Panc1 (cell line): ENCODE measurements around the gene FLT1. TPM values are rescaled to one million over a fixed set of nuclear protein-coding genes. Genes with fewer than 3 reads are reported as not detected.

ENCODE experiments used
- ATAC-seq: fragments of 200-7000 bp; cut with Tn5 transposase; 2 replicates; pipeline ENCODE4 v1.9.1; 2020; ENCODE audit warnings: mild to moderate bottlenecking, moderate library complexity
- BruUV-seq: library from RNA; stranded (reverse); fragments of 400-500 nt; replicated peaks from 2 replicates; lab custom pipeline; 2021; lab: Mats Ljungman, UMichigan
- CTCF ChIA-PET: fragments of 300-600 bp; sonication (Branson Sonifier 250); formaldehyde crosslinking; loops from one replicate; lab custom pipeline; 2022; ENCODE audit warnings: antibody characterized with exemption; lab: Charles Lee
- POLR2A ChIA-PET: fragments of 300-600 bp; sonication (Branson Sonifier 250); formaldehyde crosslinking; loops from one replicate; lab custom pipeline; 2022; ENCODE audit warnings: antibody characterized with exemption; lab: Charles Lee
- DNase-seq: peaks from one replicate; pipeline ENCODE4 v3.0.0-alpha.2; 2010; ENCODE audit warnings: low read depth, low spot score
- H3K27ac ChIP-seq: 2 replicates; pipeline ENCODE4 v1.5.1; 2011; ENCODE audit warnings: mild to moderate bottlenecking, low read length, inconsistent platforms
- H3K27me3 ChIP-seq: fragments of 200-500 bp; sonication (Bioruptor generic); 2 replicates; pipeline ENCODE4 v1.6.0; 2014; ENCODE audit warnings: low read length, inconsistent platforms; ENCODE audit not compliant: control insufficient read depth, insufficient read depth
- H3K36me3 ChIP-seq: fragments of 200-500 bp; sonication (Bioruptor generic); 2 replicates; pipeline ENCODE4 v1.5.1; 2014; ENCODE audit warnings: inconsistent platforms, mild to moderate bottlenecking, low read length, moderate library complexity; ENCODE audit not compliant: control insufficient read depth, insufficient read depth
- H3K4me1 ChIP-seq: 2 replicates; pipeline ENCODE4 v1.5.1; 2011; ENCODE audit warnings: inconsistent platforms, mild to moderate bottlenecking, low read length, moderate library complexity; ENCODE audit not compliant: control insufficient read depth, insufficient read depth
- H3K4me3 ChIP-seq, 2 experiments: 2 replicates each; pipeline ENCODE4 v1.5.1; 2011 to 2012; ENCODE audit warnings: low read depth in 2 of 2, low read length in 2 of 2, mild to moderate bottlenecking in 2 of 2, inconsistent platforms in 1 of 2, moderate library complexity in 1 of 2
- H3K9me3 ChIP-seq: fragments of 200-500 bp; sonication (Bioruptor generic); 2 replicates; pipeline ENCODE4 v1.5.1; 2014; ENCODE audit warnings: low read depth, mild to moderate bottlenecking, inconsistent platforms, low read length, moderate library complexity; ENCODE audit not compliant: control insufficient read depth, insufficient read depth
- CTCF ChIP-seq: fragments of 450-650 bp; IDR thresholded peaks from 2 replicates; pipeline ENCODE4 v1.5.1; 2017; ENCODE audit warnings: mild to moderate bottlenecking
- POLR2AphosphoS5 ChIP-seq: IDR thresholded peaks from 2 replicates; pipeline ENCODE4 v1.6.1; 2012; ENCODE audit warnings: mild to moderate bottlenecking, low read depth, low read length, moderate library complexity
- REST ChIP-seq, 2 experiments: IDR thresholded peaks; 2 replicates each; pipeline ENCODE4 v1.6.1; 2011 to 2012; ENCODE audit warnings: low read depth in 2 of 2, control low read depth in 1 of 2, low read length in 1 of 2, mild to moderate bottlenecking in 1 of 2, moderate library complexity in 1 of 2; ENCODE audit not compliant: insufficient read depth in 1 of 2
- SIN3A ChIP-seq: IDR thresholded peaks from 2 replicates; pipeline ENCODE4 v1.6.1; 2012; ENCODE audit warnings: low read depth, mild to moderate bottlenecking, low read length, moderate library complexity, borderline replicate concordance; ENCODE audit not compliant: insufficient read depth
- TCF7L2 ChIP-seq: IDR thresholded peaks from 2 replicates; pipeline ENCODE4 v1.6.1; 2011; ENCODE audit warnings: mild to moderate bottlenecking, low read depth, low read length, inconsistent platforms
- in situ Hi-C: cut with HindIII; loops from 2 replicates; pipeline ENCODE4 v1.10.0; 2016; ENCODE audit warnings: low sequenced_read_pairs, low pct_unique_long_range_greater_than_20kb
- intact Hi-C: fragments of 100-400 bp; cut with micrococcal nuclease; formaldehyde crosslinking; loops from one replicate; pipeline ENCODE4 v1.10.0; 2022; ENCODE audit not compliant: unreplicated experiment
- total RNA-seq: library from RNA; stranded (reverse); gene quantifications from one replicate; pipeline ENCODE4 v1.2.1, GENCODE V29; 2021; ENCODE audit not compliant: unreplicated experiment

Gene FLT1
- total RNA-seq, 1 experiment from 2014 or later, result 0.15 TPM

- H3K9me3 ChIP-seq, result no peaks in the 10 kb centered on the region
- BruUV-seq, result no TSS peak
- H3K4me3 ChIP-seq, result no peak overlapping the region
- H3K27ac ChIP-seq, result no peak overlapping the region
- DNase-seq (no peak), ATAC-seq (no peak)
- H3K36me3 ChIP-seq, result no peaks in the 10 kb centered on the region
- CTCF ChIA-PET, result no interaction called here
- no peak for TF ChIP-seq SIN3A
- TF ChIP-seq CTCF, result no peak
- TF ChIP-seq TCF7L2, result no peak
- TF ChIP-seq REST (IDR thresholded peaks at IDR 0.05; ENCODE audit: insufficient read depth in 1 of 2, low read depth in 2 of 2, low read length in 1 of 2), result no peak
- TF ChIP-seq POLR2AphosphoS5, result no peak
- intact Hi-C loops (no loop called here), in situ Hi-C loops (no loop called here)
- POLR2A ChIA-PET, result no interaction called here
- no peaks in the 10 kb centered on the region for H3K27me3 ChIP-seq
- no peaks in the 10 kb centered on the region for H3K4me1 ChIP-seq
Observed at GRCh38 chr13:28410096-28410495, 84.8 kb downstream of the FLT1 start.

DNA sequence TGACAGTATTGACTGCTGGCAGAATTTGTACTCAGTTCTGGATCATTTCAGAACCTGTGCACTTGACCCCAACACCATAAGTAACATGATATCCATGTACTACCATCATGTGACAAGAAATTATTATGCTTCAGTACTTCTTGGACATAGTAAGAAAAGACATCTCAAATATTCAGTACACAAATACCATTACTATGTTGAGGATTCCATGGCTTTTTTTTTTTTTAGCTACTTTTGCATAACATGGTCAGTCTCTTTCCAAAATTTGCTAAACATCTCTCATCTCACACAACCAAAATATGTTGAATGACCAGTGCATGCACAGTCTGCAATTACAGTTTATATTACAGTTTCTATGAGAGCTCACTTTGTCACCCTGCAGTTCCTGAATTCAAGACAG, 85.3 kb downstream of the FLT1 start:
- H3K4me3 ChIP-seq, result no peak overlapping the region
- ATAC-seq (no peak), DNase-seq (no peak)
- no peak overlapping the region for H3K27ac ChIP-seq
- BruUV-seq, result no TSS peak
- POLR2A ChIA-PET, result no interaction called here
- no peaks in the 10 kb centered on the region for H3K9me3 ChIP-seq
- intact Hi-C loops (no loop called here), in situ Hi-C loops (no loop called here)
- TF ChIP-seq SIN3A (no peak), POLR2AphosphoS5 (no peak), CTCF (no peak), TCF7L2 (no peak), REST (IDR thresholded peaks at IDR 0.05; ENCODE audit: insufficient read depth in 1 of 2, low read depth in 2 of 2, low read length in 1 of 2) (no peak)
- H3K36me3 ChIP-seq, result no peaks in the 10 kb centered on the region
- CTCF ChIA-PET, result no interaction called here
- H3K27me3 ChIP-seq, result no peaks in the 10 kb centered on the region
- H3K4me1 ChIP-seq, result no peaks in the 10 kb centered on the region
